ENCODE results near the gene LEFTY1.
"Not testable (repeated sequence)": the region's sequence is repeated elsewhere in the genome, so short reads cannot be mapped to it uniquely, and the experiment has no call there.

The LEFTY1 gene

DNA sequence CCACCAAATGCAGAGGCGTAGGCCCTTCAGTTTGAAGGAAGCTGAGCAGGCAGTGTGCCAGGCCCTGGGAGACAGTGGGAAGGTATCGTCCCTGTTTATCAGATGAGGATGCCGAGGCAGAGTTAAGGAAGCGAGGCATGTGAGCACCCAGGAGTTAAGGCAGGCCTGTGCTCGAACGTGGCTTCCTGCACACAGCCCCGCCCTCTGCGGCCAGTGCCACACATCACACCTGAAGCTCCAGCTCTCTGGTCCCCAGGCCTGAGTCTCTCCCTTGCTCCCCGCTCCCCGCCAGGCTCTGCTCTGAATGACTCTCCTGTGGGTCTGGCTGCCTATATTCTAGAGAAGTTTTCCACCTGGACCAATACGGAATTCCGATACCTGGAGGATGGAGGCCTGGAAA, 46.9 kb downstream of the LEFTY1 start:
- no peak overlapping the region for H3K27ac ChIP-seq
- TF ChIP-seq, protein P1, sequence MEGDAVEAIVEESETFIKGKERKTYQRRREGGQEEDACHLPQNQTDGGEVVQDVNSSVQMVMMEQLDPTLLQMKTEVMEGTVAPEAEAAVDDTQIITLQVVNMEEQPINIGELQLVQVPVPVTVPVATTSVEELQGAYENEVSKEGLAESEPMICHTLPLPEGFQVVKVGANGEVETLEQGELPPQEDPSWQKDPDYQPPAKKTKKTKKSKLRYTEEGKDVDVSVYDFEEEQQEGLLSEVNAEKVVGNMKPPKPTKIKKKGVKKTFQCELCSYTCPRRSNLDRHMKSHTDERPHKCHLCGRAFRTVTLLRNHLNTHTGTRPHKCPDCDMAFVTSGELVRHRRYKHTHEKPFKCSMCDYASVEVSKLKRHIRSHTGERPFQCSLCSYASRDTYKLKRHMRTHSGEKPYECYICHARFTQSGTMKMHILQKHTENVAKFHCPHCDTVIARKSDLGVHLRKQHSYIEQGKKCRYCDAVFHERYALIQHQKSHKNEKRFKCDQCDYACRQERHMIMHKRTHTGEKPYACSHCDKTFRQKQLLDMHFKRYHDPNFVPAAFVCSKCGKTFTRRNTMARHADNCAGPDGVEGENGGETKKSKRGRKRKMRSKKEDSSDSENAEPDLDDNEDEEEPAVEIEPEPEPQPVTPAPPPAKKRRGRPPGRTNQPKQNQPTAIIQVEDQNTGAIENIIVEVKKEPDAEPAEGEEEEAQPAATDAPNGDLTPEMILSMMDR (IDR thresholded peaks at IDR 0.05), result no peak
- TF ChIP-seq ZFX (IDR thresholded peaks at IDR 0.05; ENCODE audit: borderline replicate concordance), result no peak

DNA sequence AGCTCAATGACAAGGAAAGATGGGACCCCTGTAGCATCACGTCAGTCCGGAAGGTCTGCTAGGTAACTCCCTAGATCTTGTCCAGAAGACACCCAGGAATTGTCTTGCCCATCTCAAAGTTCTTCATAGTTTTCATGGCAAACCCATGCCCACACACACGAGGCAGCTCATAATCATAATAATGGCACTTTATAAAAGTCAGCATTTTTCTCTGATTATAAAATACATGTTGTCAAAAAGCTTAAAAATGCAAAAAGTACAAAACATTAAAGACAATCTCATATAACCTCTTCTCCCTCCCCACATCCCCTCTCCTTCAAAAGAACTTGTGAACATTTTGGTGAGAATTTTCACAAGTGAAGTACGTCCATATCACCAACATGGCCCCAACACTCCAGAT, 48.2 kb downstream of the LEFTY1 start:
- TF ChIP-seq, protein P1 (IDR thresholded peaks at IDR 0.05), result no peak
- TF ChIP-seq ZFX (IDR thresholded peaks at IDR 0.05; ENCODE audit: borderline replicate concordance), result no peak
- H3K27ac ChIP-seq, result no peak overlapping the region

DNA sequence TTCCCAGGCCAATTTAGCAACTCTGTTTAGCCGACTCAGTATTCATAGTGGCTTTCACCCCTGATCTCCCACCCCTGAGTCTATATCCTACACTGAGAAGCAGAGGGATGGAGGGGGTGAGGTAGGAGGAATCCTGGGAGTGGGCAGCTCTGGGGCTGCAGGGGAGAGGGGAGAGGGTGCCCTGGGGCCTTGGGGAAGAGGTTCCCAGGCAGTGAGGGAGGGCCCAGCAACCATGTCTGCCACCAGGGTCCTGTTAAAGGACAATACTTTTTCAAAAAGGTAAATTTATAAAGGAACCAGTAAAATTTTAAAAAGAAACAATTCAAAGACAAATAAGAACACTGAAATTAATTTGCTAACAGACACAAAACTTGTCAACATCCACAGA, 48.7 kb downstream of the LEFTY1 start:
- H3K27ac ChIP-seq, result no peak overlapping the region
- TF ChIP-seq, protein P1 (IDR thresholded peaks at IDR 0.05), result no peak
- TF ChIP-seq ZFX (IDR thresholded peaks at IDR 0.05; ENCODE audit: borderline replicate concordance), result no peak

DNA sequence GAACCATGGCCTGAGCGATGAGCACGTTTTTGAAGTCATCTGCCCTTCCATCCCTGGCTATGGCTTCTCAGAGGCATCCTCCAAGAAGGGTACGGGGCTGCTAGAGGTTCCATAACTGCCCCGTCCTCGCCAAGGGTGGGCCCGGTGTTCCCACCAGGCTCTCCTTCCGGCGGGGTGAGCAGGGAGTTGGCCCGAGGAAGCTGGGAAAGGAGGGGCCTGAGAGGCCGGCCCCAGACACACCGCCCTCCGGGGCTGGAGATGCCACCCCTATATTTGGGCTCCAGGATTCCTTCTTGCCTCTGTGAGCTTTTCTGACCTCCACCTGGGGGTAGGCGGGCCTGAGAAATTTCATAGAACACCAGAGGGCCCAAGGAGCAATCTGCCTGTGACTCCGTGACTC, 50.2 kb downstream of the LEFTY1 start:
- TF ChIP-seq, protein P1 (IDR thresholded peaks at IDR 0.05), result no peak
- no peak for TF ChIP-seq ZFX (IDR thresholded peaks at IDR 0.05; ENCODE audit: borderline replicate concordance)
- H3K27ac ChIP-seq, result no peak overlapping the region

DNA sequence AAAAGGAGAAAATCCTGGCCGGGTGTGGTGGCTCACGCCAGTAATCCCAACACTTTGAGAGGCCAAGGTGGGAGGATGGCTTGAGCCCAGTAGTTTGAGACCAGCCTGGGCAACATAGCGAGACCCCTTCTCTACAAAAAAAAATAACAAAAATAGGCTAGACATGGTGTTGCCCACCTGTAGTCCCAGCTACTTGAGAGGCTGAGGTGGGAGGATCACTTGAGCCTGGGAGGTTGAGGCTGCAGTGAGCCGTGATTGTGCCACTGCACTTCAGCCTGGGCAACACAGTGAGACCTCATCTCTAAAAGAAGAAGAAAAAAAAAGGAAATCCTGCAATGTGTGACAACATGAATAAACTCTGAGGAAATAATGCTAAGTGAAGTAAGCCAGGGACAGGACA, 52.6 kb downstream of the LEFTY1 start:
- not testable (repeated sequence) for H3K27ac ChIP-seq
